ENCODE measurements around the gene DELE1. TPM values are rescaled to one million over a fixed set of nuclear protein-coding genes. Genes with fewer than 3 reads are reported as not detected.

DELE1 gene
- total RNA-seq, 1 donor from 2014 or later: 62.3 TPM

DNA sequence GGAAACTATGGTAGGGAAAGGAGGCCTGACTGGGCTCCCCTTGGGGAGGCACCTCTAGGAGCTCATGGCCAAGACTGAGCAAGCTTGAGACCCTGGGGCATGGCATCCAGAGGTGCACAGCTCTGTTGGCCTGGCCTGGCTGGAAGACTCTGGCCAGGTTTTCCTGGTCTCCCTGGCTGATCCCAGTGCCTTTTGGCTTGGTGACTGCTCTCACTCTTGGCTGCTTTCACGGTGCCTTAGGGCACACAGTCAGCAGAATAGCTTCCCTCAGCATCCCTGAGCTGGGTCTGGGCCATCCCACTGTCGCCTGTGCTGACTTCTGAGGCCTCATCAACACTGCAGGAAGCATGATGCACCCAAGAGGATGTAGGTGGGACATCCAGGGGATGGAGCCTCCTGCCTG lies 13.4 kb upstream of the DELE1 start:
- H3K36me3 ChIP-seq (ENCODE audit: control insufficient read depth, insufficient read depth, low read length): no peaks in the 10 kb centered on the region
- no peak overlapping the region for H3K4me3 ChIP-seq (ENCODE audit: low read depth, low read length)
- DNase-seq (ENCODE audit: low read depth): no peak
- peaks cover 11% of the 10 kb centered on the region for H3K27me3 ChIP-seq (ENCODE audit: control insufficient read depth, insufficient read depth, low read length)
- no peak for TF ChIP-seq CTCF (IDR thresholded peaks at IDR 0.05; ENCODE audit: insufficient read depth, low read length, poor library complexity, severe bottlenecking)

- Histone ChIP-seq H3K27me3 (ENCODE audit: control insufficient read depth, insufficient read depth, low read length) (peaks cover 14% of the 10 kb centered on the region), H3K36me3 (ENCODE audit: control insufficient read depth, insufficient read depth, low read length) (no peaks in the 10 kb centered on the region), H3K4me3 (ENCODE audit: low read depth, low read length) (peak overlapping the region; percentile 21)
- DNase-seq (ENCODE audit: low read depth): no peak
- TF ChIP-seq CTCF (IDR thresholded peaks at IDR 0.05; ENCODE audit: insufficient read depth, low read length, poor library complexity, severe bottlenecking): no peak
Observed at GRCh38 chr5:141913560-141914198, 10.0 kb upstream of the DELE1 start.

DNA sequence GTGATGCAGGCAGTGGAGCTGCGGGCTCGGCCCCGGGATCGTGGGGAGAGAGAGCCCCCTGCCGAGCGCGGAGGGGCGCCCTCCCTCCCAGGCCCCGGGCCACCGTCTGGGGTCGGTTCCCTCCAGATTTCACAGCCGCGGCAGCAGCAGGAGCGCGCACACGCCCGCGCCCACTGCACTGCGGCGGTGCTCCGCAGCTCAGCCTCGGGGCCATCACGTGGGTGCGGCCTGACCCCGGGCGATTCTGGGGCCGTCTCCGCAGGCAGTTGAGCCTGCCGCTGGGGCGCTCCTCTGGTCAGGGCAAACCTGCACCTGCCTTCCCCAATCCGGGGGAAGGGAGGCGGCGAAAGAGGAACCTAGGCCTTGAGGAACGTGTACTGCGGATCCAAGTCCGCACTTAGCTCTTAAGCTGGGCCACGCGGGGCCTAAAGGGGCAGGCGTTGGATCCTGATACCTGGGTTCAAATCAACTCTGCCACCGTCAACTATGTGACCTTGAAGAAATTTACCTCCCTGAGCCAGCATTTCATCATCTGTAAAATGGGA lies 9.4 kb upstream of the DELE1 start:
- peaks cover 14% of the 10 kb centered on the region for H3K27me3 ChIP-seq (ENCODE audit: control insufficient read depth, insufficient read depth, low read length)
- peak overlapping the region; percentile 21 for H3K4me3 ChIP-seq (ENCODE audit: low read depth, low read length)
- peak; percentile 24 for TF ChIP-seq CTCF (IDR thresholded peaks at IDR 0.05; ENCODE audit: insufficient read depth, low read length, poor library complexity, severe bottlenecking)
- H3K36me3 ChIP-seq (ENCODE audit: control insufficient read depth, insufficient read depth, low read length): no peaks in the 10 kb centered on the region
- DNase-seq (ENCODE audit: low read depth): no peak

GRCh38 chr5:141914797-141915196 lies 8.9 kb upstream of the DELE1 start:
- H3K36me3 ChIP-seq (ENCODE audit: control insufficient read depth, insufficient read depth, low read length): no peaks in the 10 kb centered on the region
- TF ChIP-seq CTCF (IDR thresholded peaks at IDR 0.05; ENCODE audit: insufficient read depth, low read length, poor library complexity, severe bottlenecking): no peak
- no peak overlapping the region for H3K4me3 ChIP-seq (ENCODE audit: low read depth, low read length)
- DNase-seq (ENCODE audit: low read depth): no peak
- peaks cover 14% of the 10 kb centered on the region for H3K27me3 ChIP-seq (ENCODE audit: control insufficient read depth, insufficient read depth, low read length)

GRCh38 chr5:141915881-141916336 lies 7.8 kb upstream of the DELE1 start:
- Histone ChIP-seq H3K36me3 (ENCODE audit: control insufficient read depth, insufficient read depth, low read length) (no peaks in the 10 kb centered on the region), H3K27me3 (ENCODE audit: control insufficient read depth, insufficient read depth, low read length) (peaks cover 14% of the 10 kb centered on the region), H3K4me3 (ENCODE audit: low read depth, low read length) (no peak overlapping the region)
- no peak for TF ChIP-seq CTCF (IDR thresholded peaks at IDR 0.05; ENCODE audit: insufficient read depth, low read length, poor library complexity, severe bottlenecking)
- no peak for DNase-seq (ENCODE audit: low read depth)

DNA sequence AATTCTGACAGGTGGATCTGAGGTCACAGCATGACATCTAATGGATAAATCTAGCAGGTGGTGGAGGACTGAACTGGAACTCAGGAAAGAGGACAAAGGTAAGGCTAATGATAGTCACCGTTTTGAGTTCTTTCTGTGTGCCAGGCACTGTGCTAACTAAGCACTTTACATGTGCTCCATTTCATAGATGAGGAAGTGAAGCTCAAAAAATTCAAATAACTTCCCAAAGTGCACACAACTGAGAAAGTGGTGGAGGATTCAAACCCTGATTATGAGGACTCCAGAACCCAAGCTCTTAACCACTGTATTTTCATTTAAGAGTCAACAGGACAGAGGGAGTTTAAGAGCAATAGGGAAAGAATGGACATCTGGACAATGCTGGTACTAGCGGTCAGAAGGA lies 7.1 kb upstream of the DELE1 start:
- Histone ChIP-seq H3K27me3 (ENCODE audit: control insufficient read depth, insufficient read depth, low read length) (peaks cover 14% of the 10 kb centered on the region), H3K36me3 (ENCODE audit: control insufficient read depth, insufficient read depth, low read length) (no peaks in the 10 kb centered on the region), H3K4me3 (ENCODE audit: low read depth, low read length) (no peak overlapping the region)
- TF ChIP-seq CTCF (IDR thresholded peaks at IDR 0.05; ENCODE audit: insufficient read depth, low read length, poor library complexity, severe bottlenecking): no peak
- DNase-seq (ENCODE audit: low read depth): no peak
